HepG2 (cell line): Measurements from ENCODE around the gene CD248. TPM values are rescaled to one million over a fixed set of nuclear protein-coding genes. Genes with fewer than 3 reads are reported as not detected.

Source experiments
- ATAC-seq: fragments of 200-7000 bp; cut with Tn5 transposase; 3 replicates; pipeline ENCODE4 v1.9.1; 2020; ENCODE audit warnings: mild to moderate bottlenecking, moderate library complexity
- BruUV-seq: library from RNA; stranded (reverse); fragments of 400-500 nt; replicated peaks from 2 replicates; lab custom pipeline; 2021; lab: Mats Ljungman, UMichigan
- CTCF ChIA-PET: fragments of 300-600 bp; formaldehyde crosslinking; extraction: SDS; loops from one replicate; lab custom pipeline; 2021; ENCODE audit warnings: low total read pairs, inconsistent platforms, low intra/inter-chr PET ratio; lab: Yijun Ruan, JAX
- POLR2A ChIA-PET: fragments of 350-600 bp; sonication (Branson Sonifier 250); formaldehyde crosslinking; loops from one replicate; lab custom pipeline; 2020; ENCODE audit warnings: antibody characterized with exemption, inconsistent platforms; lab: Yijun Ruan, JAX
- DNase-seq: peaks from one replicate; pipeline ENCODE4 v3.0.0-alpha.2; 2015; ENCODE audit warnings: low spot score
- FAIRE-seq: peaks from 3 replicates; lab custom pipeline; 2011; peaks lifted over from hg19 to GRCh38; lab: Jason Lieb, UNC
- H2AFZ ChIP-seq: one replicate; pipeline ENCODE4 v1.6.1; 2011; ENCODE audit warnings: low read length, inconsistent platforms
- H3K27ac ChIP-seq: fragments of 300-600 bp; 3 replicates; pipeline ENCODE4 v1.8.0; 2011; ENCODE audit warnings: mixed run types, mild to moderate bottlenecking, mixed read lengths, low read length, inconsistent platforms; ENCODE audit not compliant: insufficient read depth; ENCODE audit errors: extremely low read length
- H3K27me3 ChIP-seq, 2 experiments: fragments of 200-600 bp in 1 of 2; 2 replicates in 1 of 2; 3 replicates in 1 of 2; pipeline versions ENCODE4 v1.6.0 to v1.8.0; 2011; ENCODE audit warnings: low read length in 2 of 2, mild to moderate bottlenecking in 2 of 2, moderate library complexity in 2 of 2, inconsistent platforms in 1 of 2; ENCODE audit not compliant: insufficient read depth in 2 of 2, control insufficient read depth in 1 of 2
- H3K36me3 ChIP-seq, 2 experiments: fragments of 200-600 bp in 1 of 2; replicated peaks in 1 of 2; 2 replicates in 1 of 2; 3 replicates in 1 of 2; pipeline versions ENCODE4 v1.5.1 to v1.8.0; 2011; ENCODE audit warnings: low read length in 2 of 2, inconsistent platforms in 1 of 2; ENCODE audit not compliant: insufficient read depth in 2 of 2, control insufficient read depth in 1 of 2
- H3K4me1 ChIP-seq: 2 replicates; pipeline ENCODE4 v1.5.1; 2012; ENCODE audit warnings: low read length, inconsistent platforms; ENCODE audit not compliant: insufficient read depth
- H3K4me2 ChIP-seq: 2 replicates; pipeline ENCODE4 v1.6.0; 2011; ENCODE audit warnings: low read depth, low read length, inconsistent platforms
- H3K4me3 ChIP-seq, 3 experiments: fragments of 200-600 bp in 1 of 3; sonication (generic), shearing (Covaris generic) in 1 of 3; replicated peaks in 1 of 3; 2 replicates each; pipeline ENCODE4 v1.5.1; 2011 to 2016; ENCODE audit warnings: low read length in 3 of 3, inconsistent platforms in 2 of 3, low read depth in 2 of 3, mild to moderate bottlenecking in 2 of 3, control low read depth in 1 of 3, mixed read lengths in 1 of 3; ENCODE audit not compliant: insufficient read depth in 1 of 3
- H3K79me2 ChIP-seq: one replicate; pipeline ENCODE4 v1.6.1; 2011; ENCODE audit warnings: low read length, inconsistent platforms; ENCODE audit not compliant: insufficient read depth
- H3K9ac ChIP-seq: 2 replicates; pipeline ENCODE4 v1.6.0; 2011; ENCODE audit warnings: mild to moderate bottlenecking, low read depth, low read length, inconsistent platforms; ENCODE audit not compliant: insufficient read depth
- H3K9me3 ChIP-seq: 2 replicates; pipeline ENCODE4 v1.5.1; 2012; ENCODE audit warnings: mild to moderate bottlenecking, low read length
- H4K20me1 ChIP-seq: 2 replicates; pipeline ENCODE4 v1.6.0; 2011; ENCODE audit warnings: inconsistent platforms, mild to moderate bottlenecking, low read length, moderate library complexity; ENCODE audit not compliant: insufficient read depth
- AHR ChIP-seq: IDR thresholded peaks from 2 replicates; pipeline ENCODE4 v1.6.1; 2018; ENCODE audit warnings: missing genetic modification reagents, missing compliant biosample characterization
- CHD4 ChIP-seq: fragments of 200-600 bp; sonication (generic); IDR thresholded peaks from 2 replicates; pipeline ENCODE4 v1.7.0; 2017; ENCODE audit warnings: mild to moderate bottlenecking, low read length, borderline replicate concordance
- CREB1 ChIP-seq, 2 experiments: fragments of 450-650 bp in 1 of 2; IDR thresholded peaks; 2 replicates each; pipeline ENCODE4 v1.6.1; 2016 to 2017; ENCODE audit warnings: control low read depth in 1 of 2, mild to moderate bottlenecking in 1 of 2, missing compliant biosample characterization in 1 of 2, missing genetic modification characterization in 1 of 2
- GMEB1 ChIP-seq: sonication (generic); formaldehyde crosslinking; IDR thresholded peaks from 2 replicates; pipeline ENCODE4 v1.5.1; 2020; ENCODE audit warnings: missing genetic modification reagents, mild to moderate bottlenecking, borderline replicate concordance
- HMG20B ChIP-seq: conservative IDR thresholded peaks from 2 replicates; pipeline ENCODE4 v1.6.1; 2016; ENCODE audit warnings: missing genetic modification reagents, missing compliant biosample characterization
- KLF11 ChIP-seq: IDR thresholded peaks from 2 replicates; pipeline ENCODE4 v1.6.1; 2016; ENCODE audit warnings: missing compliant biosample characterization
- SAFB2 ChIP-seq: sonication (generic); formaldehyde crosslinking; IDR thresholded peaks from 2 replicates; pipeline ENCODE4 v1.5.1; 2020; ENCODE audit warnings: missing genetic modification reagents, low read depth, mild to moderate bottlenecking, borderline replicate concordance
- SMAD3 ChIP-seq: sonication (generic); formaldehyde crosslinking; IDR thresholded peaks from 2 replicates; pipeline ENCODE4 v1.4.0; 2020; ENCODE audit warnings: missing genetic modification reagents
- SRSF4 ChIP-seq: fragments of 200-400 bp; formaldehyde crosslinking; IDR thresholded peaks from one replicate; pipeline ENCODE4 v1.6.1; 2018; ENCODE audit warnings: mild to moderate bottlenecking, low read depth, low read length, moderate library complexity; ENCODE audit not compliant: poor library complexity, severe bottlenecking
- THAP9 ChIP-seq: sonication (generic); formaldehyde crosslinking; IDR thresholded peaks from 2 replicates; pipeline ENCODE4; 2020; ENCODE audit warnings: missing genetic modification reagents, mild to moderate bottlenecking, borderline replicate concordance
- USF2 ChIP-seq, 2 experiments: sonication (generic) in 1 of 2; formaldehyde crosslinking in 1 of 2; IDR thresholded peaks; 2 replicates each; pipeline versions ENCODE4 v1.5.1 to v1.6.1; 2011 to 2020; ENCODE audit warnings: borderline replicate concordance in 1 of 2, low read depth in 1 of 2, low read length in 1 of 2, mild to moderate bottlenecking in 1 of 2, missing genetic modification reagents in 1 of 2, moderate library complexity in 1 of 2
- ZBTB7A ChIP-seq: sonication (generic); formaldehyde crosslinking; IDR thresholded peaks from 2 replicates; pipeline ENCODE4 v1.8.0; 2022; ENCODE audit warnings: mild to moderate bottlenecking, missing genetic modification reagents
- ZNF354B ChIP-seq: sonication (generic); formaldehyde crosslinking; IDR thresholded peaks from 2 replicates; pipeline ENCODE4 v1.8.0; 2022; ENCODE audit warnings: mild to moderate bottlenecking, missing genetic modification reagents
- ZNF691 ChIP-seq: sonication (generic); formaldehyde crosslinking; IDR thresholded peaks from 2 replicates; pipeline ENCODE4 v1.4.0; 2020; ENCODE audit warnings: missing genetic modification reagents, low read depth, mild to moderate bottlenecking, borderline replicate concordance
- WGBS: methylation state at CpG from one replicate; pipeline ENCODE4 v1.1.6; 2017; ENCODE audit warnings: low lambda C conversion rate; 5-methylcytosine and 5-hydroxymethylcytosine counted together
- in situ Hi-C: cut with HindIII; loops from 2 replicates; pipeline ENCODE4 v1.10.0; 2017; ENCODE audit warnings: low pct_unique_long_range_greater_than_20kb; ENCODE audit not compliant: extremely low pct_ligation_motif_present
- intact Hi-C: fragments of 100-400 bp; cut with micrococcal nuclease; formaldehyde crosslinking; loops from one replicate; pipeline ENCODE4 v1.10.0; 2022; ENCODE audit not compliant: unreplicated experiment
- polyA plus RNA-seq, 8 experiments: library from polyadenylated mRNA; depleted of rRNA in 3 of 8; stranded (reverse) in 7 of 8; unstranded in 1 of 8; fragments of >200 nt; fragmentation: Illumina TruSeq in 4 of 8; extraction: Trizol in 4 of 8; gene quantifications; 2 replicates each; pipeline versions ENCODE4 v1.2.1 to v1.2.3, GENCODE V29; 2011 to 2016; ENCODE audit warnings: low read depth in 4 of 8, missing spikeins in 1 of 8, mixed read lengths in 1 of 8; ENCODE audit not compliant: insufficient read depth in 1 of 8
- total RNA-seq, 5 experiments: library from RNA; depleted of rRNA; stranded (reverse); fragments of >200 nt; fragmentation: Illumina TruSeq; extraction: Trizol; gene quantifications; 2 replicates each; pipeline ENCODE4 v1.2.3, GENCODE V29; 2016; ENCODE audit warnings: low read depth in 1 of 5

Gene CD248
- total and polyA plus RNA-seq, 2 of the 13 experiments (the other 11 are each of a cell fraction or from before 2014, with no cell fraction given): 0.25 to 0.35 TPM

GRCh38 chr11:66347425-66348276 is 30.8 kb upstream of the CD248 start, which contains the start of gene B4GAT1:
Gene B4GAT1, minus strand, starts transcription at chr11:66347629. Its CDS starts 84 bp downstream, at chr11:66347545.
- peak within 1 kb of the TSS; percentile 95 for H3K4me2 ChIP-seq
- POLR2A ChIA-PET: interaction anchor here (0.7 to 2.3 kb wide), 10 partner anchors 11 to 80 kb away, joined by 3 to 27 read pairs (median 4); partner anchors contain the start of genes CD248, RAB1B, RIN1 and YIF1A
- H3K36me3 ChIP-seq: no peaks in the 10 kb centered on the region
- H3K9ac ChIP-seq: peak within 1 kb of the TSS; percentile 94
- intact Hi-C loops (no loop called here), in situ Hi-C loops (no loop called here)
- CTCF ChIA-PET: no interaction called here
- ATAC-seq (peak; percentile 43), DNase-seq (peak; percentile 68), FAIRE-seq (no peak)
- no peaks in the 10 kb centered on the region for H4K20me1 ChIP-seq
- BruUV-seq: no TSS peak
- H2AFZ ChIP-seq: no peak within 1 kb of the TSS
- peaks cover 78% of the 10 kb centered on the region for H3K4me1 ChIP-seq
- 0% methylated on average over 16 of the region's 101 CpGs for WGBS
- peak within 1 kb of the TSS; percentile 86 for H3K27ac ChIP-seq
- H3K27me3 ChIP-seq: no peaks in the 10 kb centered on the region; a peak in 1 of 5 replicates
- H3K9me3 ChIP-seq: no peaks in the 10 kb centered on the region
- H3K79me2 ChIP-seq: peaks cover 54% of the 10 kb centered on the region
- peak within 1 kb of the TSS; percentile 80 to 93 (median 90) for H3K4me3 ChIP-seq
- TF ChIP-seq KLF11 (no peak), ZNF691 (CRISPR knock-in tag) (0 out of 2 replicates have a peak, but pooled peaks have one; percentile 0), SAFB2 (no peak; the same call in 1 of the 2 replicates), SMAD3 (CRISPR knock-in tag) (peak; percentile 79; the same call in 1 of the 2 replicates), CREB1 (IDR thresholded peaks at IDR 0.05) (peak; percentile 41), CREB1 (CRISPR knock-in tag; IDR thresholded peaks at IDR 0.05) (no peak), SRSF4 (no peak), THAP9 (CRISPR knock-in tag) (no peak), HMG20B (CRISPR knock-in tag) (no peak), ZNF354B (no peak), GMEB1 (CRISPR knock-in tag) (no peak), CHD4 (no peak), USF2 (IDR thresholded peaks at IDR 0.05; ENCODE audit: low read depth, low read length) (no peak), USF2 (CRISPR knock-in tag; IDR thresholded peaks at IDR 0.05; ENCODE audit: borderline replicate concordance) (no peak), ZBTB7A (CRISPR knock-in tag) (no peak; the same call in 1 of the 2 replicates), AHR (peak; percentile 31; the same call in 1 of the 2 replicates)
